ENCODE data around the gene ADAMTS15. TPM values are rescaled to one million over a fixed set of nuclear protein-coding genes. Genes with fewer than 3 reads are reported as not detected.

ADAMTS15 gene, protein sequence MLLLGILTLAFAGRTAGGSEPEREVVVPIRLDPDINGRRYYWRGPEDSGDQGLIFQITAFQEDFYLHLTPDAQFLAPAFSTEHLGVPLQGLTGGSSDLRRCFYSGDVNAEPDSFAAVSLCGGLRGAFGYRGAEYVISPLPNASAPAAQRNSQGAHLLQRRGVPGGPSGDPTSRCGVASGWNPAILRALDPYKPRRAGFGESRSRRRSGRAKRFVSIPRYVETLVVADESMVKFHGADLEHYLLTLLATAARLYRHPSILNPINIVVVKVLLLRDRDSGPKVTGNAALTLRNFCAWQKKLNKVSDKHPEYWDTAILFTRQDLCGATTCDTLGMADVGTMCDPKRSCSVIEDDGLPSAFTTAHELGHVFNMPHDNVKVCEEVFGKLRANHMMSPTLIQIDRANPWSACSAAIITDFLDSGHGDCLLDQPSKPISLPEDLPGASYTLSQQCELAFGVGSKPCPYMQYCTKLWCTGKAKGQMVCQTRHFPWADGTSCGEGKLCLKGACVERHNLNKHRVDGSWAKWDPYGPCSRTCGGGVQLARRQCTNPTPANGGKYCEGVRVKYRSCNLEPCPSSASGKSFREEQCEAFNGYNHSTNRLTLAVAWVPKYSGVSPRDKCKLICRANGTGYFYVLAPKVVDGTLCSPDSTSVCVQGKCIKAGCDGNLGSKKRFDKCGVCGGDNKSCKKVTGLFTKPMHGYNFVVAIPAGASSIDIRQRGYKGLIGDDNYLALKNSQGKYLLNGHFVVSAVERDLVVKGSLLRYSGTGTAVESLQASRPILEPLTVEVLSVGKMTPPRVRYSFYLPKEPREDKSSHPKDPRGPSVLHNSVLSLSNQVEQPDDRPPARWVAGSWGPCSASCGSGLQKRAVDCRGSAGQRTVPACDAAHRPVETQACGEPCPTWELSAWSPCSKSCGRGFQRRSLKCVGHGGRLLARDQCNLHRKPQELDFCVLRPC
- 2.2 and 2.9 TPM in 2 replicates for total RNA-seq

DNA sequence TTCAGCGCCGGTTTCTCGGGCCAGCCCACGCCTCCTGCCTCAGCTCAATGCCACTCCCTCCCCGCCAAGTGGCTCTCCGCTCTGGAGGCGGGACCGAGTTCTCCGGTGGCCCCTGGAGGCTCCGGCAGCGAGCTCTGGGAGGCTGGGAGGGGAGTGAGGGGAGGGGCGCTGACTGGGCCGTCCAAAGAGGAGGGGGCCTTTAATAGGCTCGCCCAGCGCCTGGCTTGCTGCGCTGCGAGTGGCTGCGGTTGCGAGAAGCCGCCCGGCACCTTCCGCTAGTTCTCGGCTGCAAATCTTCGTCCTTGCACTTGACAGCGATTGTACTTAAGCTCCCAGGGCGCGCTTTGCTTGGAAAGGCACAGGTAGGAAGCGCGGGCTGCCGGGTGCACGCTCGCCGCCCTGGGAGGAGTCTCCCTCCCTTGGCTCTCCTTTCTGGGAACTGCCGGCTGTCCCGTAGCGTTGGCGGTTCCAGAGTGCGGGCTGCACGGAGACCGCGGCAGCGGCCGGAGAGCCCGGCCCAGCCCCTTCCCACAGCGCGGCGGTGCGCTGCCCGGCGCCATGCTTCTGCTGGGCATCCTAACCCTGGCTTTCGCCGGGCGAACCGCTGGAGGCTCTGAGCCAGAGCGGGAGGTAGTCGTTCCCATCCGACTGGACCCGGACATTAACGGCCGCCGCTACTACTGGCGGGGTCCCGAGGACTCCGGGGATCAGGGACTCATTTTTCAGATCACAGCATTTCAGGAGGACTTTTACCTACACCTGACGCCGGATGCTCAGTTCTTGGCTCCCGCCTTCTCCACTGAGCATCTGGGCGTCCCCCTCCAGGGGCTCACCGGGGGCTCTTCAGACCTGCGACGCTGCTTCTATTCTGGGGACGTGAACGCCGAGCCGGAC is at the start of gene ADAMTS15:
Gene ADAMTS15 (plus strand): TSS at position 230 of the 894 bp plus-strand sequence. CDS start 329 bp downstream, at position 559.
- peak within 1 kb of the TSS; percentile 74 for H3K4me3 ChIP-seq (ENCODE audit: low read depth, low read length)
- TF ChIP-seq, protein P1, sequence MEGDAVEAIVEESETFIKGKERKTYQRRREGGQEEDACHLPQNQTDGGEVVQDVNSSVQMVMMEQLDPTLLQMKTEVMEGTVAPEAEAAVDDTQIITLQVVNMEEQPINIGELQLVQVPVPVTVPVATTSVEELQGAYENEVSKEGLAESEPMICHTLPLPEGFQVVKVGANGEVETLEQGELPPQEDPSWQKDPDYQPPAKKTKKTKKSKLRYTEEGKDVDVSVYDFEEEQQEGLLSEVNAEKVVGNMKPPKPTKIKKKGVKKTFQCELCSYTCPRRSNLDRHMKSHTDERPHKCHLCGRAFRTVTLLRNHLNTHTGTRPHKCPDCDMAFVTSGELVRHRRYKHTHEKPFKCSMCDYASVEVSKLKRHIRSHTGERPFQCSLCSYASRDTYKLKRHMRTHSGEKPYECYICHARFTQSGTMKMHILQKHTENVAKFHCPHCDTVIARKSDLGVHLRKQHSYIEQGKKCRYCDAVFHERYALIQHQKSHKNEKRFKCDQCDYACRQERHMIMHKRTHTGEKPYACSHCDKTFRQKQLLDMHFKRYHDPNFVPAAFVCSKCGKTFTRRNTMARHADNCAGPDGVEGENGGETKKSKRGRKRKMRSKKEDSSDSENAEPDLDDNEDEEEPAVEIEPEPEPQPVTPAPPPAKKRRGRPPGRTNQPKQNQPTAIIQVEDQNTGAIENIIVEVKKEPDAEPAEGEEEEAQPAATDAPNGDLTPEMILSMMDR (IDR thresholded peaks at IDR 0.05; ENCODE audit: insufficient read depth, low read depth, low read length): no peak
- peak; percentile 90 for DNase-seq (ENCODE audit: low read depth)

DNA sequence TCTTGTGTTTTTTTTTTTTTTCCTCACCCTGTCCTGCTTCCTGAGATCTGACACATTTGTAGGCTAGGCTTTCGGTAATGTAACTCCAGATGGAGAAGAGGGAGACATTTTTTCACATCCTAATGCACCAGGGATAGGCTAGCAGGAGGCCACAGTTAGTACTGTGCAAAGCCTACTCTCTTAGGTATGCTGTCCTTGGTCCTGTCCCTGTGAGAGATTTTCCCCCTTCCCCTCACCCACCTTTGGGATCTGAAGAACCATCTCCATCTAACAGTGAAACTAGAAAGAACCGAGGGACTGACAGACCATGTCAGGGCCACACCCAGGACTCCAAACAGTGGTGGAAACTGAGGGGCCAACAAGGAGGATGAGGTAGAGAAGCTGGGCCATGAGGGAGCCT is 49.2 kb upstream of the ADAMTS15 start:
- H3K4me3 ChIP-seq (ENCODE audit: low read depth, low read length): no peak overlapping the region
- TF ChIP-seq, protein P1 (IDR thresholded peaks at IDR 0.05; ENCODE audit: insufficient read depth, low read depth, low read length): no peak
- no peak for DNase-seq (ENCODE audit: low read depth)

DNA sequence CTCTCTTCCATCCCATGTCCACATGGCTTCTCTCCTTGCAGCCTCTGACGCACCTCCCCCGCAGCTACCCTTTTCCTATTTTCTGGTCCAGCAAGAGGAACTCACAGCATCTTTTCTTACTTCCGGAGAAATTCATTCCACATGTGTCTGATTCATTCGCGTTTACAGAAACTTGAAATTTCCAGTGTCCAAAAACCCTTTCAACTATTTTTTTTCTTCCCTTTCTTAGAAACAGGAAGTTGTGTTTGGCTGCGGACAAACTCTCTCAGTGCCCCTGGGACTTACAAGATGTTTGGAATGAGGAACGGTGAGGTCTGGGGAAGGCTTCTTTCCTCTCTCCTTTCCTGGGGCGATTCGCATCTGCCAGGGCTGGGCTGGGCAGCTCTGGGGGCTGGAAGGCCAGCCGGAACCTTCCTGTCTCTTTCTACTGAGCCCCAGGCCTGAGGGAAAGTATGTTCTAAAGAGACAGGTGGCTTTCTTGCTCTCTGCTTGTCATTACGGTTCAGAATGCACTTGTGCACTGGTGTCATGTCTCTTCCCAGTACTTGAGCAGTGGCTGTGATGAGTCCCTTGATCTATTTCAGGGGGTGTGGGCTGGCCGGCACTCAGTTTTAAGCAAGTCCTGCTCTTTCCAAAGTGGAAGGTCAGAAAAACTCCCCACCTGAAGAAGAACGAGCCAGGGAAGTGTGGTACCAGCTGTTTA is 47.5 kb upstream of the ADAMTS15 start:
- no peak overlapping the region for H3K4me3 ChIP-seq (ENCODE audit: low read depth, low read length)
- TF ChIP-seq, protein P1 (IDR thresholded peaks at IDR 0.05; ENCODE audit: insufficient read depth, low read depth, low read length): no peak
- peak; percentile 53 for DNase-seq (ENCODE audit: low read depth)

DNA sequence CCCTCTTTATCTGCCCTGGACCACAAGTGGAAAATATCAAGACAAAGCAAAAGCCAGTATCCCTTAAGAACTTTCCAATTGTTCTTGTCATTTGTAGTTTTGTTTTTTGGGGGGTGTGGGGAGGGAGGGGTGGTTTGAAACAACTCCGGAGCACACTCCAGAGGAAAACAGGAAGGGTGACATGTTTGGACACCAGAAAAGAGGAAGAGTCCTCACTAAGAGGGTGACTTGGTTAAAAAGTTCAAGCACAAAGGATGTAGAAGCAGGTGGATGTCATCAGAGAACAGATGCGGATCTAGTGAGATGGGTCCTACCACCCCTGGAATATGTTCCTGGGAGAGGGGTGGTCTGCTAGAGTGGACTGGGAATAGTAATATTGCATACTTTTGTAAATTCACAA is 45.9 kb upstream of the ADAMTS15 start:
- no peak overlapping the region for H3K4me3 ChIP-seq (ENCODE audit: low read depth, low read length)
- DNase-seq (ENCODE audit: low read depth): no peak
- TF ChIP-seq, protein P1 (IDR thresholded peaks at IDR 0.05; ENCODE audit: insufficient read depth, low read depth, low read length): no peak

DNA sequence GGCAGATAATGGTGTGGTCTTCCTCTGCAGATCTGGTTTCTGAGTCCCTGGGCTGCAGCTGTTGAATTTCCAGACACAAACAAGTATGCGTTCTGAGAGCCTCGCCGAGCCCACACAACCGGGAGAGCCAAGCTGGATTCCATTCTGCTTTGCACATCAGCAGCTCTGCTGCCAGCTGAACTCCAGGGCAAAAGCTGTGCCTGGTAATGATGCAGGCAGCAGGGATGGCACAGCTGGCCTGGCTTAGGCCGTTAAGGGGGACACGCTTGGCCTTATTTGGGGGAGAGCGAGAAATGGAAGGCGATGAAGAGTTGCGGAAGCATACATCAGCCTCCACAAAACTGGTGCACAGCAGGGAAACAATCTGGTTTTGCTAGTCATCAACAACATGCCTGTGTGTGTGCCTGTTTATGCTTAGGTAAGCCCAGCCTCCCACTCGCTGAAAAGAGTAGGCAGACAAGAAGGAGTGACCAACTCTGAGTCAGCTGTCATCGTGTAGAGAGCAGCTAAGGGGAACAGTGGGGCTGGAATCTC is 45.1 kb upstream of the ADAMTS15 start:
- H3K4me3 ChIP-seq (ENCODE audit: low read depth, low read length): no peak overlapping the region
- TF ChIP-seq, protein P1 (IDR thresholded peaks at IDR 0.05; ENCODE audit: insufficient read depth, low read depth, low read length): no peak
- DNase-seq (ENCODE audit: low read depth): peak; percentile 82
